Embryonic facial prominence (tissue), 1 donor: ENCODE results near the gene ANKAR.
"Not testable (repeated sequence)": the region's sequence is repeated elsewhere in the genome, so short reads cannot be mapped to it uniquely, and the experiment has no call there.

Source experiments
- DNase-seq: peaks from one replicate; pipeline ENCODE4 v3.0.0-alpha.2; 2016; ENCODE audit errors: extremely low spot score

Gene ANKAR, protein sequence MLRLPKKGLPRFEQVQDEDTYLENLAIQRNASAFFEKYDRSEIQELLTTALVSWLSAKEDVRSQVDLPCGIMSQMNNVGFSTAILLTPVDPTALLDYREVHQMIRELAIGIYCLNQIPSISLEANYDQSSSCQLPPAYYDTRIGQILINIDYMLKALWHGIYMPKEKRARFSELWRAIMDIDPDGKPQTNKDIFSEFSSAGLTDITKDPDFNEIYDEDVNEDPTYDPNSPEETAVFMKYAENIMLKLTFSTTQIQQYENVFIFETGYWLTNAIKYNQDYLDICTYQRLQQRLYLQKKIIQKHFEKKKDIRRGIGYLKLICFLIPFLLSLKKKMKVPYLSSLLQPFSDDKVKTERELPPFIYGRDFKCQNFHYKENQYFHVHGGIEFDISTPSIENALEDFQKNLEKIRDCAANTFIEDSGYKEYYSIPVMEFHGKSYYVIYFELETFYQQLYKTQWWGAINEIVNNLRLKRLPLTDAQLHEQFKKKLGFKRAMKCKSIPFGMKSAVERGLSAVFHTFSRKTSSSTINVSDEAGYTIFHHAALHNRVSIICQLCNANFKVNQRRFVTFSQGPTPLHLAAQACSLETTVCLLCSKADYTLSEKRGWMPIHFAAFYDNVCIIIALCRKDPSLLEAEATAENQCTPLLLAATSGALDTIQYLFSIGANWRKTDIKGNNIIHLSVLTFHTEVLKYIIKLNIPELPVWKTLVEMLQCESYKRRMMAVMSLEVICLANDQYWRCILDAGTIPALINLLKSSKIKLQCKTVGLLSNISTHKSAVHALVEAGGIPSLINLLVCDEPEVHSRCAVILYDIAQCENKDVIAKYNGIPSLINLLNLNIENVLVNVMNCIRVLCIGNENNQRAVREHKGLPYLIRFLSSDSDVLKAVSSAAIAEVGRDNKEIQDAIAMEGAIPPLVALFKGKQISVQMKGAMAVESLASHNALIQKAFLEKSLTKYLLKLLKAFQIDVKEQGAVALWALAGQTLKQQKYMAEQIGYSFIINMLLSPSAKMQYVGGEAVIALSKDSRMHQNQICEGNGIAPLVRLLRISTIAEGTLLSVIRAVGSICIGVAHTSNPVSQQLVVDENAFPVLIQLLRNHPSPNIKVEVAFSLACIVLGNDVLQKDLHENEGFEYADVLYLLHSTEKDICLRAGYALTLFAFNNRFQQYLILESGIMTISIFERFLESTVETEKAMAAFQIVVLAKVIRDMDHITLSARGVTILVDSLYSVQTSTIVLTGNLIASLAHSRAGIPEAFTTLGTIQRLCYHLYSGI (N-terminal part only)

DNA sequence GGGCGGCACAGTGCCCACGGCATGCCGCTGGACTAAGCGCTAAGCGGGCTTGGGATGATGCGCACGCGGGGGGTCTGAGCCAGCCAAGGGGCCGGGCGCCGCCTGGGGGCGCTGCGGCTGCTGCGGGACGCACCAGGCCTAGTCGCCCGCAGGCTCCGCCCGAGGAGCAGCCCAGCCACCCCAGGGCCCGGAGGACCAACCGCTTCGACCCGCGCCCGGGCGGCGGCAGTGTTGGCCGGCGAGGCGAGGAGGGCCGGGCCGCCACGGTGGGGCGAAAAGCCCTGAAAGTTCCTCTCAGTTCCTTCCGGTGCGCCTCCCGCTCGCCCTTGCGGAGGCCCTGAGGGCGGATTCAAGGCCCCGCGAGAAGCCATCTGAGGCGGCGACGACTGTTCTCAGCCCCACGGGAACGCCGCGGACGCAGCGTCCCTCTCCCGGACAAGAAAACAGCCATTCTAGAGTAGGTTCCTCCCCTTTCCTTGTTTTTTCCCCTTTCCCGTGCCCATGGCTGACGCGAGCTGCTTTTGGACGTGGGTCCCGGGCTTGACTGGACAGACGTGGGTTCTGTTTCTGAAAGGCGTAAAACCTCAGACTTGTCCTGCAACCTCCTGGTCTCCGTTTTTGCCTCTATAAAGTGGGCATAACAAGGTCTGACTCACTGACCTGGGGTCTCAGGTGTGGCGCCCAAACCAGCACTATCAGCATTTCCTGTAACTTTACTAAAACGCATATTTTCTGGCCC, at the start of gene ANKAR:
TSS of gene ANKAR (plus strand) at position 297 of the 739 bp plus-strand sequence. CDS start 1,821 bp downstream, outside the sequence.
- peak; percentile 41 for DNase-seq

DNA sequence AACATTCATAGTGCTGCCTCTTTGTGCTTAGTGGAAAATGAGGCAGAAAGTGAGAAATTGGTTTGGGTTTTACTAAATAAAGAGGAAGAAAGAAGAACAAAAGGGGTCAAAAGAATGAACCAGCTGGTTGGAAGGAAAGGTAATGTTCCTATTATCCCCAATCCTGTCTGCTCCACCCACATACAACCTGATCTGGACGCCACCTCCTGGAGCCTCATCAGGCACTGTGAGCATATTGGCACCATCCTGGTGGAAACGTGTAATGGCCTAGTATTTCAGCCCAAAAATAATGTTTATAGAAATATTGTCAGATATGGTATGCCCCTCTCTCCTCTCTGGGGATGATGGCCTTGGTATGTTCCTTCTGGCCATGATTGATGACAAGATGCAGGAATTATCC, 48.8 kb upstream of the ANKAR start:
- no peak for DNase-seq

DNA sequence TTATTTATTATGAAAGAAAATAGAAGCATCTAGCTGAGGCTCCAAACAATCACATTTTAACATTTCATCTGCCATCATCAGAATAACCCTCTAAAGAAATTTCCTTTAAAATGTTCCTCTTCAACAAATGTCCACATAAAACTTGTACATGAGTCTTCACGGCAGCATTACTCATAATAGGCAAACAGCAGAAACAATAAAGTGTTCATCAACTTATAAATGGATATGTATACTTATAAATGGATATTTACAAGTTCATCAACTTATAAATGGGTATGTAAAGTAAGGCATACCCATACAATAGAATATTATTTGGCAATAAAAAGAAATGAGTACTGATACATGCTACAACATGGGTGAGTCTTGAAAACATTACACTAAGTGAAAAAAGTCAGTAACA, 46.7 kb upstream of the ANKAR start:
- DNase-seq: no peak

DNA sequence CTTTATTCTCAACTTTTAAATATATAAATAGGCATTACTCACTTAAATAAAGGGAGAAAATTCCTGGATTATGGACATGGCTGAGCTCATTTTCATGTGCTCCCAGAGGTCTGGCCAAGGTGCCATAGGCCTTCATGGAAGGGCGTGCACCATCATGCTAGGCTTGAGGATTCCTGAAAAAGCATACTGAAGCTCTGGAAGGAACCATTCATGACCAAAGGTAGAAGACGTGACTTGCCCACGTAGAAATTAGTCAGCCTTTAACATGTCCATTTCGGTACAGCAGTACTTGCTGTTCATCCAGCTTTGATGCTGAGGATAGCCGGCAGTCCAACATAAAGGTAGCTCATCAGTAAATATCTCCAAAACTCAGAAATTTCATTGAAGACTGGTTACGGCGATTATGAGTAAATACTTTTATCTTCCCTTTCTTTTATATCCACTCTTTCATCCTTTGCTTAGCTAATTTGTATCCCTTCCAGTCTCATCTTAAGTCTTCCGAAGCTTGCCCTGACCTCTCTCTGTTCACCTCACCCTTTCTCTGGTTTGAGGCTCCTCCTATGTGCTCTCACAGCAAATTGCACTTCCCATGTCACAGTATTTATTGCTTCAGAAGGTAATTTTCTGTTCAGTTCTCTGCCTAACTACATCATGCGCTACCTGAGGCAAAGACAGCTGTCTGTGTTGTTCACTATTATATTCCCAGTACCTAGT, 45.5 kb upstream of the ANKAR start:
- DNase-seq: no peak

DNA sequence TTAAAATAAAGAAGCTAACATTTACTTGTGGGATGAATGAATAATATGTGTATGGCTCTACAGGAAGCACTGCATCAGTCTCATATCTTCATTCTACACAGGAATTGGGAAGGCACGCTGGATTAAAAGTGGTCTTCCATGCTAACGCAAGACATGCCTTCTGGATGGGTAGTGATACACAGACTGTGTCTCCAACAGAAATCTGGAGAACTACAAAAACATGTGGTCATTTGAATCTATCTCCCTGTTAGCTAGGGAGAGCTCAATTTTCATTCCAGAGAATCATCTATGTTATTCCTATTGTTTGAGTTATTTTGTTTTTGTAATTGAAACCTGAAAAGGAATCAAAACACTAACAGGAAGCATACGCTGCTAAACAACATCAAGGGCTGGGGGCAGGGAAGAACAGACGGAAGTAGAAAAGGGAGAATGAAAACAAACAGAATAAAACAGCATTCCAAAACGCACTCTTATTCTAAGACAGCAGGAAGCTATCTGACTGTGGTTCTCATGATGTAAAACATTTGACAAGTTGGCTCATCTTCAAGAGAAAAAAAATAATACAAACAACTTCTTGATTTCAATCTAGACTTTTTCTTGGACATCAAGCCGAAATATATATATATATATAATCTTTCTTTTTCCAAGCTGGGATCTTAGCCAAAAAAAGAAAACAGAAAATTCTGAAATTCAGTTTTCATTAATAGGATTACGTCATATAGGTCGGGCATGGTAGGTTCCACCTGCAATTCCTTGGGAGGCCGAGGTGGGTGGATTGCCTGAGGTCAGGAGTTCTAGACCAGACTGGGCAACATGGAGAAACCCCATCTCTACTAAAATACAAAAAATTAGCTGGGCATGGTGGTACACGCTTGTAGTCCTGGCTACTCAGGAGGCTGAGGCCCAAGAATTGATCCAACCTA, 44.7 kb upstream of the ANKAR start:
- peak; percentile 54 for DNase-seq

DNA sequence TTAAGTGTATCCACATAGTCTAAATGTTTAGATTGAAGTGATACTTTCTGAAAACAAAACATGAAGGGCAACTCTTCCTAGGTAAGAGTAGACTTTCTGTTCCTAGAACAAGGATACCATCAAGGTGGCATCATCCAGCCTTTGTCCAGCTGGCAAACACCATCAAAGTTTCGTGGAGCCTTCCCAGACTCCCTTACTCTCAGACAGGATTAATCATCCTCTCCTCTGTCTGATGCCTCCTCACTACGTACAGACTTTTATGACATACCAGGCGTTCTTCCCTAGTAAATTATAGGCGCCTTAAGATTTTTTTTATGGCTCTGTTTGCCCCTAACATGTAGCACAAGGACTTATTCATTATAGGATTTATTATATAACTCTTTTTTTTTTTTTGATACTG, 42.6 kb upstream of the ANKAR start:
- DNase-seq: no peak

DNA sequence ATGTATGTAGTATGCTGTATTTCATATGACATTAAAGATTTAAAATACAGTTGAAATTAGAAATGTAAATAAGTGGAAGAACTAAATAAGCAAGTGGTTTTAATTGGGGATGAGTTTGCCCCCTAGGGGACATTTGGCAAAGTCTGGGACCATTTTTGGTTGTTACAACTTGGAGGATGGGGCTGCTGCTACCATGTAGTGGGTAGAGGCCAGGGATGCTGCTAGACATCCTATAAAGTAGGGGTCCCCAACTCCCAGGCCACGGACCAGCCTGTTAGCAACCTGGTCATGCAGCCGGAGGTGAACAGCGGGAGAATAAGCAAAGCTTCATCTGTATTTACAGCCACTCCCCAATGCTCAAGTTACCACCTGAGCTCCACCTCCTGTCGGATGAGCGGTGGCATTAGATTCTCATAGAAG, 41.1 kb upstream of the ANKAR start:
- no peak for DNase-seq

DNA sequence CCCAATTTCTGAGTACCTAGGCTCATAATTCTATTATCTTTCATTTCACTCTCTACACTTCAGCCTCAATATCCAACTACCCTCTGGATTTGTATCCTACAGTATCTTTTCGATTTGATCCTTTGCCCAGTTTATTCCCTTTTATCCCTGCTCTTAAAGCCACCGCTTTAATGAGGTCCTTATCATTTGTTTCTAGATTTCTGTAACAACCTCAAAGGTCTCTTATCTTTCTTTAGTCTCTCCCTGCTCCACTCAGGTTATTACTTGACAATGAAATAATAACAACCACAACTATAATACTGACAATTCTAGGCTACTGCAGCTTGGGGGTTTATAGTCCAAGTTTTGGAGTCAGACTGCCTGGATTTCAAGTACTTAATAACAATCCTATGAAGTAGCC, 39.1 kb upstream of the ANKAR start:
- DNase-seq: no peak

DNA sequence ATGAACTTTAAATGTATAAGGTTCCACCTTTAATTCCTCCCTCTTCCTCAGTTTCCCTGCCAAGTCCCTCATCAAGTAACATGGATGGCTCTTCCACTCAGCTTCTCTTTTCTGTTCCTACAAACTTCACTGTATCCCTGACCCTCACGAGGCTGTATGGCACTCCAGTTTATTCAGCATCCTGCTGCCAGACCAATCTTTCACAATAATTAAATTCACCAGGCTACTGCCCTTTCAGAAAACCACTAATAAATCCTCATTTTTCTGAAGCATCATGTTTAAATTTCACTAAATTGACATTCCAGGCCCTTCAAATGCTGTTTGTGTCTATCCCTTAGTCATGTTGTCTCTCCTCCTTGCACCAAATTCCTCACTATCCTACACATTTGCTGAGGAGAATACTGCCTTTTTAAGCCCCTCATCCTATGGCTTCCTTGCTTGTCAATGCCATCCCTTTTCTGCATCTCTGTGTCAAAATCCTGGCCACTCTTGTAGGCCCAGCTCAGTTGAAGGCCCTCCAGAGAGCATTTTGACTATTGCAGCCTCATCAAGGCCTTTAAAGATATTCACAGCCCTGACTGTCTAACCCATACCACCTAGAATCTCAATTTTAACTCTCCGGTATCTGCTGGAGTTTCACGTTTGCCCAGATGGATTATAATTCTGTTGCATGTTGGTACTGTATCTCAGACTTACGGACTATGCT, 36.0 kb upstream of the ANKAR start:
- no peak for DNase-seq

DNA sequence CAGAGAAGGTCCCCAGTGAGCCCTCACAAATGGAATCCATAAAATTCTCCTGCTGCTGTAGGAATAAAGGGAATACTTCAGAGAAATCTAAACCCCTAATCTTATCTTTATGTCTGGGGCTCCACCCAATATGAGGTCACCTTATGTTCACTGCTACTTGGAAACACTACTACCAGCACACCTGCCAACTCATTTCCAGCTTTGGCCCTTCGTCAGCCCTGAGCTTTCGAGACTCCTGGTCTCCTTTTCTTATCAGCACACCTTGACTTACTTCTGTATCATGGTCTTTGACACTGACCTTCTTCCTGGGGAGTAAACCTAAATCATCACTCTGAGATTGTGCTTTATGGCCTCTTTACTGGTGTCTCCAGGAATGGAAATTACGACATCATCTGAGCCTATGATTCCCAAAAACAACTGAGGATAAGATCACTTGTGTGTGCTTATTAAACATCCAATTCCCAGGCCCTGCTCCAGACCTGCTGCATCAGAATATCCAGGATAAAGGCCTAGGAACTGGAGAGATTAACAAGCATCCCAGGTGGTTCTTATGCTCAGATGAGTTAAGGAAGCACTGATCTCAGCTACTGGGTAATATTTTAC, 35.4 kb upstream of the ANKAR start:
- no peak for DNase-seq

DNA sequence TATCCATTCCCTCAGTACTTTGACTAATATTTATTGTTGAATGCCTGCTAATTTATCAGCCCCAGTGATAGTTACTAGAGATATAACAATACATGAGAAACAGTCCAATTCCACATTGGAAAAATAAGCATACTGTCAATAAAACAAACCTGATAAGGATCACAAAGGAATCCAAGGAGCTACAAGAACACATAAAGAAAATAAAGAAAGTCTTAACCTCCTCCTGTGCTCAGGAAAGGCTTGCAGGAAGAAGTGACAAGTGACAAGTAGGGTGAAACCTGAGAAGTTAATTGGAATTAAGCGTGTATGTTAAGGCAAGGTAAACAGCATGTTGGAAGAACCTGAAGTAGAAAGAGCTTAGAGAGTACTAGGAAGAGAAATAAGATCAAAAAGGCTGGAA, 33.5 kb upstream of the ANKAR start:
- DNase-seq: no peak

DNA sequence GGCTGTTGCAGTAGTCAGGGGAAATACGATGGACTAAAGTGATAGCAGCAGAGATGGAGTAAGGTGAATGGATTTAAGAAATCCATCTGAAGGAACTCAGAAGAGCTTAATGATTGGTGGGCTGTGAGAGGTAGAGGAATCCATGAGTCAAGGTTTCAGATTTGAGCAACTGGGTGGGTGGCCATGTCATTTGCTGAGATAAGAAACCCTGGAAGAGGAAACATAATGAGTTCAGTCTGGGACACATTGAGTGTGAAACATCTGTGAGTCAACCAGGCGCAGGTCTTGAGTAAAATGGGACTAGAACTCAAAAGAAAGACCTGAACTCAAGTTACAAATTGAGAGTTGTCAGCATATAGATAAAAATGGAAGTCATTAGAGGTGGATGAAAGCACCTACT, 32.9 kb upstream of the ANKAR start:
- no peak for DNase-seq

DNA sequence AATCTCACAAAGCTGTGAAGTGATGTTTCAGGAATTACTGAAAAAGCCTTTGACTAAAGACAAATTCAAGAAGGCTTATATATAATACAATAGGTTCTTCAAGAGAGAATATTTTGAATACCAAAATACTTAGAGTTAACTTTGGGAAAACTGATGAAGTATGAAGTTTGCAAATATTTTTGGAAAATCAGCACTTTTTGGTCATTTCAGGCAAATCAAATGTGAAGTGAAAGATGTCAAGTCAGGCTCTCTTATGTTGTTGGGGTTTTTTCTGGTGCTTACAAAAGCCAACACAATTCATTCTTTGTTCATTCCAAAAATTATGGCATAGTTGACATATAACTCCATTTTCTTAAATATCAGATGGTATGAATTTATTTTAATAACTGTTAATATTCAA, 27.9 kb upstream of the ANKAR start:
- no peak for DNase-seq

DNA sequence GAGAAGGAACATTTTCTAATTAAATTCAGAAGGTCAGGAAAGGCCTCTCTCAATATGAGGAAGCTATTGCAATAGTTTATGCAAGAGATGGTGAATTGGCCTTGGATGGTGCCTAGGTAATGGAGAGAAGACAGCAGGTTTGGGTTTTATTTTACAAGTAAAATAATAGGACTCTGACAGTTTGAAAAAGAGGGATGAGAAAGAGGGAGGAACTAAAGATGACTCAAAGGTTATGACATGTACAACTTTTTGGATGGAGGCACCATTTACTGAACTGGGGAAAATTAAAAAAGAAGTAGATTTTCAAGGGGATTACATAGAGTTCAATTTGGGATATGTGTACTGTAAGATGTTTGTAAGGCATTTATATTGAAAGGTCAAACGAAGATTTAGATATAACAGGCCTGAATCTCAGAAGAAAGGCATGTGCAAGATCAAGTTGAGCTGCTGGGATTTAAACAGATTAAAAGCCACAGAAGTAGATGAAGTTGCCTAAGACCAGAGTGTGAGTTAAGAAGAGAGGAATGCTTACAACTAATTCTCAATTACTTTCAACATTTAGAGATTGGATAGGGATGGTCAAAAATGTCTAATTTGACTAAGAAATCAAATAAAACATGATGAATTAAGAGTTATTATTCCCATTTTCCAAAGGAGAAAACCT, 25.5 kb upstream of the ANKAR start:
- DNase-seq: no peak

DNA sequence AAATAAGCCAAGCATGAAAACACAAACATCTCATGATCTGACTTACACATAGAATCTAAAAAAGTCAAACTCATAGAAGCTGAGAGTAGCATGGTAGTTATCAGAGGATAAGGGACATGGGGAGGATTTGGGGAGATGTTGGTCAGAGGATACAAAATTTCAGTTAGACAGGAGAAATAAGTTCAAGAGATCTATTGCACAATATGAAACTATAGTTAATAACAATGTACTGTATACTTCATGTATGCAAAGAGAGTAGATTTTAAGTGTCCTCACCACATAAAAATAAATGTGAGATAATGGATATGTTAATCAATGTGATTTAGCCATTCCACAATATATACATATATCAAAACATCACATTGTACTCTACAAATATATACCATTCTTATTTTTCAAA, 23.2 kb upstream of the ANKAR start:
- no peak for DNase-seq

DNA sequence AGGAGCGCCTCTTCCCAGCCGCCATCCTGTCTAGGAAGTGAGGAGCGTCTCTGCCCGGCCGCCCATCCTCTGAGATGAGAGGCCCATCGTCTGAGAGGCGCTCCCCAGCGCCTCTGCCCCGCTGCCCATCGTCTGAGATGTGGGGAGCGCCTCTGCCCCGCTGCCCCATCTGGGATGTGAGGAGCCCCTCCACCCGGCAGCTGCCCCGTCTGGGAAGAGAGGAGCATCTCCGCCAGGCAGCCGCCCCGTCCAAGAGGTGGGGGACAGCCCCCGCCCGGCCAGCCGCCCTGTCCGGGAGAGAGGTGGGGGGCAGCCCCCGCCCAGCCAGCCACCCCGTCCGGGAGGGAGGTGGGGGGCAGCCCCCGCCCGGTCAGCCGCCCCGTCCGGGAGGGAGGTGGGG, 21.0 kb upstream of the ANKAR start:
- not testable (repeated sequence) for DNase-seq

DNA sequence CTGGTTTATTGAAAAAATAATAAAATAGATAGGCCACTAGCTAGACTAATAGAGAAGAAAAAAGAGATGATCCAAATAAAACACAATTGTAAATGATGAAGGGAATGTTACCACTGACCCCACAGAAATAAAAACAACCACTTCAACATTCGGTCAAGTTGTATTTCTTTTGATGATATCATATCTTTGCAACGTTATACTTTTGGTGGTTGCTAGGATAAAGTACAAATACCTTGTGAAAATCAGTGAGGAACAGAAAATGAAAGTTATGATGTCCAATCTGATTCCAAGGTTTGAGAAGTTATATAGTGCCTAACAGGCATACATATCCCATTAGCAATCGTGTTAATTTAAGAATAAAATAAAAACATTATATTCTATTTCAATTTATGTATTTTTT, 19.8 kb upstream of the ANKAR start:
- DNase-seq: no peak

DNA sequence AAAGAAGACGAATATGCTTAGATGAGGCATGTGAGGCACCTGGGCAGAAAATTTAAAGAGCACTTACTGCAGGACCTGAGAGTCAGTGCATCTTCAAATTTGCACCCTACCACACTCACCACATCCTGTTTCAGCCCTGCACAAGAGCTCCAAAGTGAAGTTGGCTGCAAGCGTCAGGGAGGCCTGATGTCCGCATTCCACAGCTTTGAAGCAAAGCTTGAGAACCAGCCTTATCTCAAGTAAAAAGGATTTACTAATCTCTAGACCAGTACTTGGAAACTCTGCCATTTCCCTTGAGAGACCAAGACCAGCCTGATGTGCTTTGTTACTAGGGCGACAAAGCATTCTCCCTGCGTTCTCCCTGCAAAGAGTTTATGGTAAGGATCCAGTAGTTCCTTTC, 16.6 kb upstream of the ANKAR start:
- no peak for DNase-seq
